LNCaP clone FGC (cell line): ENCODE measurements around the gene LPAR2.

Source experiments
- DNase-seq: peaks from one replicate; pipeline ENCODE4 v3.0.0-alpha.2; 2011; ENCODE audit warnings: low read depth
- H3K4me3 ChIP-seq: 2 replicates; pipeline ENCODE4 v1.5.1; 2011; ENCODE audit warnings: mild to moderate bottlenecking, low read depth, low read length, control low read depth
- CTCF ChIP-seq: IDR thresholded peaks from 2 replicates; pipeline ENCODE4 v1.5.1; 2012; ENCODE audit warnings: mild to moderate bottlenecking; ENCODE audit not compliant: control insufficient read depth, insufficient read depth; ENCODE audit errors: extremely low read depth

LPAR2 gene

GRCh38 chr19:19657397-19657783 is 29.4 kb upstream of the LPAR2 start:
- no peak for TF ChIP-seq CTCF
- no peak for DNase-seq
- H3K4me3 ChIP-seq, result no peak overlapping the region

- DNase-seq, result no peak
- no peak for TF ChIP-seq CTCF
- H3K4me3 ChIP-seq, result no peak overlapping the region
Measured at GRCh38 chr19:19656451-19657396, 28.7 kb upstream of the LPAR2 start.

GRCh38 chr19:19655641-19656343 is 27.8 kb upstream of the LPAR2 start:
- H3K4me3 ChIP-seq, result no peak overlapping the region
- no peak for TF ChIP-seq CTCF
- no peak for DNase-seq

GRCh38 chr19:19655051-19655594 is 27.1 kb upstream of the LPAR2 start:
- no peak for TF ChIP-seq CTCF
- H3K4me3 ChIP-seq, result no peak overlapping the region
- DNase-seq, result no peak

GRCh38 chr19:19654441-19654840 is 26.4 kb upstream of the LPAR2 start:
- TF ChIP-seq CTCF, result no peak
- no peak for DNase-seq
- no peak overlapping the region for H3K4me3 ChIP-seq

GRCh38 chr19:19653597-19654147 is 25.7 kb upstream of the LPAR2 start:
- no peak for DNase-seq
- no peak overlapping the region for H3K4me3 ChIP-seq
- TF ChIP-seq CTCF, result no peak
